Small intestine (tissue), 7 donors: ENCODE measurements around the gene LZTS2. TPM values are rescaled to one million over a fixed set of nuclear protein-coding genes. Genes with fewer than 3 reads are reported as not detected.

Experiments
- DNase-seq, 2 donors: peaks; one replicate each; pipeline versions ENCODE4 v3.0.0 to v3.0.0-alpha.2; 2013
- FAIRE-seq: peaks from 2 replicates; lab custom pipeline; 2012; peaks lifted over from hg19 to GRCh38; lab: Jason Lieb, UNC
- H3K27ac ChIP-seq, 3 donors: one replicate each; pipeline ENCODE4 v1.5.1; 2013; ENCODE audit warnings: low read length in 2 of 3, mild to moderate bottlenecking in 2 of 3, control low read depth in 1 of 3, inconsistent platforms in 1 of 3, low read depth in 1 of 3, moderate library complexity in 1 of 3
- H3K27me3 ChIP-seq, 3 donors: one replicate each; pipeline ENCODE4 v1.6.1; 2013; ENCODE audit warnings: low read length in 3 of 3, inconsistent platforms in 1 of 3; ENCODE audit not compliant: control insufficient read depth in 3 of 3, insufficient read depth in 3 of 3
- H3K36me3 ChIP-seq, 3 donors: one replicate each; pipeline ENCODE4 v1.6.1; 2013; ENCODE audit warnings: low read length in 3 of 3, inconsistent platforms in 1 of 3, low read depth in 1 of 3, mild to moderate bottlenecking in 1 of 3, moderate library complexity in 1 of 3; ENCODE audit not compliant: control insufficient read depth in 3 of 3, insufficient read depth in 2 of 3
- H3K4me1 ChIP-seq, 3 donors: one replicate each; pipeline ENCODE4 v1.6.1; 2013; ENCODE audit warnings: low read length in 2 of 3, inconsistent platforms in 1 of 3, low read depth in 1 of 3, mild to moderate bottlenecking in 1 of 3, moderate library complexity in 1 of 3; ENCODE audit not compliant: control insufficient read depth in 3 of 3, insufficient read depth in 2 of 3
- H3K4me3 ChIP-seq, 3 donors: one replicate each; pipeline ENCODE4 v1.5.1; 2013; ENCODE audit warnings: low read length in 3 of 3, control low read depth in 1 of 3, inconsistent platforms in 1 of 3, low read depth in 1 of 3, mild to moderate bottlenecking in 1 of 3, moderate library complexity in 1 of 3
- H3K9me3 ChIP-seq, 2 donors: one replicate each; pipeline ENCODE4 v1.6.1; 2013; ENCODE audit warnings: low read depth in 1 of 2, low read length in 1 of 2; ENCODE audit not compliant: control insufficient read depth in 2 of 2, insufficient read depth in 1 of 2
- WGBS, 3 donors: extraction: QIAGEN DNeasy Blood & Tissue Kit; methylation state at CpG; one replicate each; pipeline ENCODE4 v1.1.7; 2013; 5-methylcytosine and 5-hydroxymethylcytosine counted together
- polyA plus RNA-seq, 4 donors: library from polyadenylated mRNA; stranded (reverse) in 3 of 4; unstranded in 1 of 4; fragments of 200-250 nt in 3 of 4; fragments of 120-200 nt in 1 of 4; gene quantifications; one replicate each; pipeline versions ENCODE4 v1.2.1 to v1.2.3, GENCODE V29; 2013
- donor health status: healthy with polysubstance abuse.
- donor health status: control.
- donor health status: control.
- donor health status: Bipolar disorder and iron deficiency.
- donor health status: healthy.

Gene LZTS2
- polyA plus RNA-seq, 4 donors = 13.6 to 59.6 (median 29.0) TPM

DNA sequence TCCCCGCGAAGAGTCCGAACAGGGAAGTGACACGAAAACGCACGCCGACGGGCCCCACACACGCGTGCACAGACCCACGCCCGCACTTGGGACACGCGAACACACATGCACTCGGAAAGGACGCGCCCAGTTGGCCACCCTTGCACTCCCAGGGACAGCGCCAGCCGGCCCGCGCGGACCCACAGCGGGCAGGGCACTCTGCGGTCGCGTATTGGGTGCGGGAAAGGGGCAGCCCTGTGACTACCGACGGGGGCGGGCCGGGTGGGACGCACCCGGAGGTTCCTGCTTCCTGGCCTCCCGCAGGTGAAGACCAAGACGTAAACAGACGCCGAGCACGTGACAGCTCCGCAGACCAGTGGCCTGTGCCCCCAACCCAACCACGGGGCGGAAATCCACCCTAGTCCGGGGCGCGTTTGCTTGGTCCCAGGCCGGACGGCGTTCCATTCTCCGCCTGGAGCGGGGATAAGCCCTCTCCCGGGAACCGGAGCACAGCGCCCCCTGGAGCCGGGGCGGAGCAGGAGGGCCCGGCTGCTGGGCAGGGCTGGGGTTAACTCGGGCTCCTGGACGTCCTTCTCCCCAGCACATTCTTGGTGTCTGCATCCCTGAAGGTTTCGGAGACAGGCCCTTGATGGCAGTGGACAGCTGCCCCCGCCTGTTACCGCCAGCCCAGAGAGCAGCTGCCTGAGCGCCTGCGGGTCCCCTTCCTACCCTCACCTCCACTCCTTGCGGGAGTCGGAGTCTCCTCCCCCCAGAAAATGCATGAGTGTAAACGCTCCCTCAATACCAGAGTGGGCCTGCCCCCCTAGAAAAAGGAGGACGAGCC is 2.0 kb upstream of the LZTS2 start:
- DNase-seq (peak; percentile 83 to 92), FAIRE-seq (no peak)
- peak overlapping the region; percentile 84 to 96 (median 93) for H3K27ac ChIP-seq
- 0 to 1% (median 0%) methylated on average over 52 to 66 of the region's 66 CpGs for WGBS, 3 donors
- H3K9me3 ChIP-seq = no peaks in the 10 kb centered on the region
- H3K27me3 ChIP-seq = no peaks in the 10 kb centered on the region
- peaks cover 3 to 34% (median 3%) of the 10 kb centered on the region in 3 donors for H3K4me1 ChIP-seq
- peaks cover 0 to 32% (median 0%) of the 10 kb centered on the region in 3 donors for H3K36me3 ChIP-seq
- peak overlapping the region; percentile 66 to 86 (median 84) for H3K4me3 ChIP-seq

DNA sequence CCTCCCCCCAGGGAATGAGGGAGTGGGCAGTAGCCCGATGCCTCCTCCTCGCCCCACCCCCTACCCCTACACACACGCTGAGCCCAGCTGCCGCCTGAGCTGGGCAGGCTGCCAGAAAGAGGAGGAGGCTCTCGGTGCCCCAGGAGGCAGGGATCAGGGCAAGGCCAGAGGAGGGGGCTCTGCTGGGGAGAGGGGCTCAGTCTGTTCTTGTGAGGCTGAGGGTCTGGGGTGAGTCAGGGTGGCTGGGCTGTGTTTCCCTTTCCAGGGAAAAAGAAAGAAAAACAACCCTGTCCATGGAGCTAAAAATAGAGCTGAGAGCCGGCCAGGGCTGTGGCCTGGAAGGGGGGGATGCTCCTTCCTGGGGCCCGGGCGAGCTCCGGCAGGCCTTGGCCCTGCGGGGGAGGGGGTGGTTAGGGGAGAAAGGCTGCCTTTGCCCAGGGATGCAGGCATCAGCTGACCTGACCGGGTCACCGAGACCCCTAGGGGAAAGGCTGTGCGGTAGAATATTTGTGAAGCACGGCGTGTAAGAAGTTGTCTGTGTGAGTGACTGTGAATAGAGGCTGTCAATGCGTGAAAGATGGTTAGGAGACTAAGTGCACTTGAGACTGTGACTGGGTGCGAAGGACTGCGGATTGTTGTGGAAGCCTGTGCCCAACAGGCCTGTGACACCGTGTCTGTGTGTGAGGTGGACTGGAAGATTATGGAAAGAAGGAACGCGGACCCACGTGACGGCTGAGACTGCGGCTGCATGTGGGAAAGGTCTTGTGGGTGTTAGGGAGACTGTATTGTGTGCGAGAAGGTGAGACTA is 1.2 kb upstream of the LZTS2 start:
- 3 to 5% (median 4%) methylated on average over 23 to 25 of the region's 25 CpGs for WGBS, 3 donors
- H3K4me3 ChIP-seq = peak overlapping the region; percentile 66 to 86 (median 84)

DNA sequence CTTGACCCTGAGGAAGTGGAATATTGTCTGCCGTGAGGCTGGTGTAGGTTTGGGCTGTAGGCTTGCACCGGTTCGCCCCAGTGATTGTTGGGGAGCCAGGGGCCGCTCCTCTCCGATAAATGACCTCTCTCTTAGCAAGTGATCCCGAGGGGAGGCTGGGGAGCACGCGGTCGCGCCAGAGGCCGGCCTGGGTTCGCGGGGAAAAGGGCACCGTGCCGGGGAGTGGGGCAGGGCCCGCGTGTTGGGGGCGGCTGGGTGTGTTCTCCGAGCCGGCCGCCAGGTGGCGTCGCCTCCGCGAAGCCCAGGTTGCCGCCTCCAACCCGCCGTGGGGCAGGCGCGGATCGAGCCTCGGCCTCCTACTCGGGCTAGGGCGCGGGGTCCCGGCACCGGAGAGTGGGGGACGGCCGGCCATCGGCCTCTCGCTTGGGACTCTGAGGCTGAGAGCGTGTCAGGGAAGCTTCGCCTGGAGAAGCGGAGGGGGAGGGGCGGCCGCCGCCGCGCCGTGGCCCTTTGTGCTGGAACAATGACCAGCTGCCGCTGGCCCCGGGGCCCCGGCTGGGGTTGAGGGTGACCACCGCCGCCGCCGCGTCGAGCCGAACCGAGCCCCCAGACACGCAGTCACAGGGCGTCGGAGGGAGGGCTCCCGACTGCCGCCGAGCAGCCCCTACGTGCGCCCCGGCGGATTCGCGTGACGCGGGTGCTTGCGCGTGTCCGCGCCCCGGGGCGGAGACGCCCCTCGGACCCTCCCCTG is 442 bp upstream of the LZTS2 start:
- WGBS, 3 donors = 0 to 1% (median 1%) methylated on average over 53 to 83 of the region's 83 CpGs
- FAIRE-seq = no peak
- H3K27ac ChIP-seq = peak overlapping the region; percentile 84 to 96 (median 93)
- H3K4me1 ChIP-seq = peaks cover 3 to 34% (median 3%) of the 10 kb centered on the region in 3 donors
- H3K27me3 ChIP-seq = no peaks in the 10 kb centered on the region
- no peaks in the 10 kb centered on the region for H3K9me3 ChIP-seq
- peak; percentile 67 to 90 for DNase-seq
- peak overlapping the region; percentile 76 to 86 (median 84) for H3K4me3 ChIP-seq
- H3K36me3 ChIP-seq = peaks cover 2 to 34% (median 6%) of the 10 kb centered on the region in 3 donors

More for the DNA sequence above, 1.2 kb upstream of the LZTS2 start:
- Histone ChIP-seq H3K9me3 (no peaks in the 10 kb centered on the region), H3K27me3 (no peaks in the 10 kb centered on the region), H3K36me3 (peaks cover 0 to 32% (median 5%) of the 10 kb centered on the region in 3 donors), H3K27ac (peak overlapping the region; percentile 84 to 96 (median 93)), H3K4me1 (peaks cover 3 to 34% (median 3%) of the 10 kb centered on the region in 3 donors)
- DNase-seq = peak; percentile 85 to 93
- FAIRE-seq = no peak

DNA sequence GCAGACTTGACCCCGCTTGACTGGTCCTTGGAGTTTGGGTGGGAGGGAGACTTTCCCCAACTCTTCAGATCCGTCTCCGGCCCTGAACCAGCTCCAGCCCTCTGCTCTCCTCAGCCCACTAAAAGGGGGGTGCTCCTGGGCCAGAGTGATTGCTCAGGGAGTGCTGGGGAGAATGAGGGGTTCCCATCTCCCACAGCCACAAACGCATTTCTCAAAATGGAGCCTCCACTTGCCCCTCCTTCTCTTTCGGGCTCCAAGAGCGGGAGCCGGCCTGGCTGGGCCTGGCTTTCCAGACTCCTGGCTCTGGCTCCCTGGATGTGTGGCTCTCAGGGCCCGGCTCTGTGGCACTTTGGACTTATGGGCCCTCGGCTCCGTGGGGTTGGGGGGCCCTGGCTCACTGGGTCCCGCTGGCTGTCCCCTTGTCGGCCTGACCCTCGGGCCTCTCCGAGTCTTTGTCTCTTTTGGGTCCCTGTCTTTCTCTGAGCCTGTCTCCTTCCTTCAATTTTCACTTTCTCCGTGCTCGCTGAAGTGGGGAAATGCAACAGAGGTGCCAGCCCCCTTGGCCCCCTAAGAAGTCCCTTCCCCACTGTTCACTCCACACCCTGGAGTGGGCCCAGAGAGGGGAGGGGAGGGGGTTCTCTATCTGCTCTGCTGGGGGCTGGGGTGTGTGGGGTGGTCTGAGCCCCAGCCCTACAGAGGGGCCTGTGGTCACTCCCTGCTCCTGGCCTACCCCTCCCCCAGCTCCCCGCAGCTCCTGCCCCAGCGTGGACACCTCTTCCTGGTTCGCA is 713 bp downstream of the LZTS2 start:
- H3K4me1 ChIP-seq = peaks cover 3 to 34% (median 3%) of the 10 kb centered on the region in 3 donors
- FAIRE-seq (no peak), DNase-seq (peak; percentile 37 to 70)
- no peaks in the 10 kb centered on the region for H3K27me3 ChIP-seq
- H3K9me3 ChIP-seq = no peaks in the 10 kb centered on the region
- 13 to 27% (median 16%) methylated on average over 17 to 19 of the region's 19 CpGs for WGBS, 3 donors
- peaks cover 3 to 37% (median 6%) of the 10 kb centered on the region in 3 donors for H3K36me3 ChIP-seq
- H3K27ac ChIP-seq = peak overlapping the region; percentile 77 to 95 (median 90)
- H3K4me3 ChIP-seq = peak overlapping the region; percentile 58 to 86 (median 76)

DNA sequence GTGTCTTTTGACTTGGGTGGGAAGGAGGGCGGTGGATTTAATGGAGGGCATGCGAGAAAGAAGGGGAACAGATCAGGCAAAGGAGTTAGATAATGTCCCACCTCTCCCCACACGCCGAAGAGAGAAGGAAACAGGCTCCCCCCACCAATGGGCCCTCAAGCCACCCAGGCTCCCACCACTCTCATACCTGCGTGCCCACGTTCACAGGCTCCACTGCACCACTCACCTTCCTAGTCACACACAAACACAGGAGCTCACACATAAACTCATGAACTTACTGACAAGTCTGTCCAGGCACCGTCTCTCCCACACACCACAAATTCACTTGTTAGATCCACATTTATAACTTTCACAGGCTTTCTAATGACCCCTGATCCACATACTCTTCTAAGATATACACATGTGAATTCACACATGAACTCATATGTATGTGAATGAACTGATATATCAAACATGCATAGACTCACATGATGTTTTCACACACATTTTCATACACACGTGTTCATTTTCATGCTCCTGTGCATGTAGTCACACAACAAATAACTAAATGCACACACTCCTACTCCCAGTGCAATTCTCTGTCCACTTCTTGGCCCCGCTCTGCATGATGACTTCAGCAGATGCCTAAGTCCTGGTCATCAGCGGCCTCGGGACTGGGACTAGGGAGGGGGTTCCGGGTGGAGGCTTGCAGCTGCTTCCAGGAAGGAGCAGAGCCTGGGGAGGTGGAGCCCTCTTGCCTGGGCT is 1.5 kb downstream of the LZTS2 start:
- FAIRE-seq (no peak), DNase-seq (peak; percentile 38 to 84)
- Histone ChIP-seq H3K27ac (peak overlapping the region; percentile 77 to 95 (median 90)), H3K4me1 (peaks cover 3 to 37% (median 3%) of the 10 kb centered on the region in 3 donors), H3K27me3 (no peaks in the 10 kb centered on the region), H3K9me3 (no peaks in the 10 kb centered on the region), H3K36me3 (peaks cover 3 to 44% (median 6%) of the 10 kb centered on the region in 3 donors), H3K4me3 (peak overlapping the region in 2 of 3 donors; percentile 58 to 86)
- WGBS, 3 donors = 38 to 52% (median 43%) methylated on average over 12 of the region's 12 CpGs

DNA sequence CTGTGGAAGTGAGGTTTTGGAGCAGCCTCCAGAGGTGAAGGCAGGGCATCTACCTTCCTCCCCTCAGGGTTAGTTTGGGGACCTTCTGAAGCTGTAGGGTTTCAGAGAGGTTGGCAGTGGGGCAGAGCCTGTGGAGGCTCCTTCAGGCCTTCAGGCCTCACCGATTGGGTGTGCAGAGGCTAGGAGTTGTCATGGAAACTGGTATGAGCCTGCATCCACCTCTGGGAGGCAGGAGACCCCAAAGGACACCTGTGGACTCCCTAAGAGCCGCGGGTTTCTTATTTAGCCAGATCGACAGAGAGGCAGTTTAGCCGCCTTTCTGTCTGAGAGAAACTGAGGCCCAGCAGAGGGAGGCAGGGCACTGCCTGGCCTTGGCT is 2.0 kb downstream of the LZTS2 start:
- Histone ChIP-seq H3K9me3 (no peaks in the 10 kb centered on the region), H3K4me3 (peak overlapping the region in 1 of 3 donors; percentile 14), H3K4me1 (peaks cover 0 to 36% (median under 1%) of the 10 kb centered on the region in 3 donors), H3K27me3 (no peaks in the 10 kb centered on the region), H3K27ac (peak overlapping the region in 2 of 3 donors; percentile 90 to 95), H3K36me3 (peaks cover 3 to 50% (median 6%) of the 10 kb centered on the region in 3 donors)
- FAIRE-seq (no peak), DNase-seq (no peak)
- 63 to 81% (median 75%) methylated on average over 5 of the region's 5 CpGs for WGBS, 3 donors

DNA sequence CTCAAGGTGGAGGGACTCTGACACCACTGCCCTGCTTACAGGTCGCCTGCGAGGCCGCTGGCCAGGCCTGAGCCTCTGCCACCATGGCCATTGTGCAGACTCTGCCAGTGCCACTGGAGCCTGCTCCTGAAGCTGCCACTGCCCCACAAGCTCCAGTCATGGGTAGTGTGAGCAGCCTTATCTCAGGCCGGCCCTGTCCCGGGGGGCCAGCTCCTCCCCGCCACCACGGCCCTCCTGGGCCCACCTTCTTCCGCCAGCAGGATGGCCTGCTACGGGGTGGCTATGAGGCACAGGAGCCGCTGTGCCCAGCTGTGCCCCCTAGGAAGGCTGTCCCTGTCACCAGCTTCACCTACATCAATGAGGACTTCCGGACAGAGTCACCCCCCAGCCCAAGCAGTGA is 2.8 kb downstream of the LZTS2 start:
- Histone ChIP-seq H3K27me3 (no peaks in the 10 kb centered on the region), H3K4me3 (no peak overlapping the region), H3K4me1 (peaks cover 0 to 42% (median 0%) of the 10 kb centered on the region in 3 donors), H3K27ac (peak overlapping the region in 1 of 3 donors; percentile 90), H3K36me3 (peaks cover 4 to 58% (median 6%) of the 10 kb centered on the region in 3 donors), H3K9me3 (no peaks in the 10 kb centered on the region)
- DNase-seq (no peak), FAIRE-seq (no peak)
- WGBS, 3 donors = 85 to 92% (median 85%) methylated on average over 11 of the region's 11 CpGs
